PC-9 (cell line): ENCODE results near the gene HCFC2. TPM values are rescaled to one million over a fixed set of nuclear protein-coding genes. Genes with fewer than 3 reads are reported as not detected.
"Not testable (repeated sequence)": the region's sequence is repeated elsewhere in the genome, so short reads cannot be mapped to it uniquely, and the experiment has no call there.

Experiments
- Bru-seq: library from RNA; stranded (reverse); fragments of 400-500 nt; gene quantifications from one replicate; lab custom pipeline; 2021; lab: Mats Ljungman, UMichigan
- BruChase-seq, 2 experiments: library from RNA; stranded (reverse); fragments of 400-500 nt; gene quantifications; one replicate each; lab custom pipeline; 2021; lab: Mats Ljungman, UMichigan
- BruUV-seq: library from RNA; stranded (reverse); fragments of 400-500 nt; replicated peaks from 2 replicates; lab custom pipeline; 2021; lab: Mats Ljungman, UMichigan
- CTCF ChIA-PET: fragments of 300-600 bp; sonication (Branson Sonifier 250); formaldehyde crosslinking; loops from one replicate; lab custom pipeline; 2022; ENCODE audit warnings: antibody characterized with exemption; lab: Charles Lee
- POLR2A ChIA-PET: fragments of 300-600 bp; sonication (Branson Sonifier 250); formaldehyde crosslinking; loops from one replicate; lab custom pipeline; 2022; ENCODE audit warnings: antibody characterized with exemption; ENCODE audit not compliant: unreplicated experiment; lab: Charles Lee
- DNase-seq, 2 experiments: peaks; one replicate each; pipeline versions ENCODE4 v3.0.0 to v3.0.0-alpha.2; 2015 to 2022; ENCODE audit warnings: mixed read lengths in 1 of 2
- H2AFZ ChIP-seq: fragments of 200-600 bp; sonication (generic); 2 replicates; pipeline ENCODE4 v1.8.1; 2017; ENCODE audit warnings: antibody characterized with exemption
- H3F3A ChIP-seq: fragments of 200-600 bp; sonication (generic); 2 replicates; pipeline ENCODE4 v1.8.1; 2017; ENCODE audit warnings: antibody characterized with exemption, mild to moderate bottlenecking, low read depth; ENCODE audit not compliant: insufficient read depth
- H3K27ac ChIP-seq: fragments of 200-600 bp; sonication (generic); 2 replicates; pipeline ENCODE4 v1.6.1; 2016; ENCODE audit warnings: mixed run types
- H3K27me3 ChIP-seq: fragments of 200-600 bp; sonication (generic); 2 replicates; pipeline ENCODE4 v1.6.1; 2016; ENCODE audit warnings: low read depth, mixed run types; ENCODE audit not compliant: insufficient read depth
- H3K36me3 ChIP-seq: fragments of 200-600 bp; sonication (generic); 2 replicates; pipeline ENCODE4 v1.6.1; 2016; ENCODE audit warnings: low read depth, mixed run types
- H3K4me1 ChIP-seq: fragments of 200-600 bp; sonication (generic); replicated peaks from 2 replicates; pipeline ENCODE4 v1.6.1; 2016; ENCODE audit warnings: mixed run types; ENCODE audit not compliant: insufficient read depth
- H3K4me2 ChIP-seq: fragments of 200-600 bp; sonication (generic); 2 replicates; pipeline ENCODE4 v1.6.1; 2017; ENCODE audit warnings: mixed run types
- H3K4me3 ChIP-seq: fragments of 200-600 bp; sonication (generic); 2 replicates; pipeline ENCODE4 v1.6.1; 2016; ENCODE audit warnings: mixed run types
- H3K79me2 ChIP-seq: fragments of 200-600 bp; sonication (generic); 2 replicates; pipeline ENCODE4 v1.6.1; 2017; ENCODE audit warnings: low read depth, mixed run types
- H3K9me2 ChIP-seq: fragments of 200-600 bp; sonication (generic); 2 replicates; pipeline ENCODE4 v1.8.1; 2017; ENCODE audit warnings: mild to moderate bottlenecking; ENCODE audit not compliant: insufficient read depth
- H3K9me3 ChIP-seq: fragments of 200-600 bp; sonication (generic); 2 replicates; pipeline ENCODE4 v1.8.1; 2016; ENCODE audit warnings: low read depth; ENCODE audit not compliant: insufficient read depth
- H4K20me1 ChIP-seq: fragments of 200-600 bp; sonication (generic); 2 replicates; pipeline ENCODE4 v1.8.1; 2017; ENCODE audit not compliant: insufficient read depth
- EZH2 ChIP-seq: fragments of 200-600 bp; sonication (generic); IDR thresholded peaks from 2 replicates; pipeline ENCODE4 v1.8.0; 2017; ENCODE audit warnings: antibody characterized with exemption, low read depth
- intact Hi-C: fragments of 100-400 bp; cut with micrococcal nuclease; formaldehyde crosslinking; loops from one replicate; pipeline ENCODE4 v1.10.0; 2022; ENCODE audit not compliant: unreplicated experiment
- long read RNA-seq: library from polyadenylated mRNA; stranded (forward); transcript quantifications from one replicate; pipeline ENCODE4 v2.0.0, GENCODE V29; 2022
- total RNA-seq: library from RNA; stranded (reverse); gene quantifications from 2 replicates; pipeline ENCODE4 v1.2.3, GENCODE V29; 2021
- TF ChIP-seq, protein P1 (sequence below): fragments of 200-600 bp; sonication (generic); conservative IDR thresholded peaks from 2 replicates; pipeline ENCODE4 v1.6.1; 2017; ENCODE audit warnings: mixed run types, antibody characterized with exemption, mild to moderate bottlenecking, moderate library complexity

HCFC2 gene
- total RNA-seq (2.4 and 3.3 TPM in 2 replicates), Bru-seq, nascent RNA (percentile 55 among the genes with signal in this experiment), BruChase-seq, experiment 1, labeled RNA remaining after a 2-hour chase (percentile 49 among the genes with signal in this experiment), BruChase-seq, experiment 2, labeled RNA remaining after a 6-hour chase (percentile 43 among the genes with signal in this experiment)
- long read RNA-seq, full-length matches to known transcripts: 2 of 2 reads
- long read RNA-seq, partial matches to known transcripts: 0 of 2 reads
- long read RNA-seq, other reads (novel, unspliced or antisense): 0 of 2 reads

DNA sequence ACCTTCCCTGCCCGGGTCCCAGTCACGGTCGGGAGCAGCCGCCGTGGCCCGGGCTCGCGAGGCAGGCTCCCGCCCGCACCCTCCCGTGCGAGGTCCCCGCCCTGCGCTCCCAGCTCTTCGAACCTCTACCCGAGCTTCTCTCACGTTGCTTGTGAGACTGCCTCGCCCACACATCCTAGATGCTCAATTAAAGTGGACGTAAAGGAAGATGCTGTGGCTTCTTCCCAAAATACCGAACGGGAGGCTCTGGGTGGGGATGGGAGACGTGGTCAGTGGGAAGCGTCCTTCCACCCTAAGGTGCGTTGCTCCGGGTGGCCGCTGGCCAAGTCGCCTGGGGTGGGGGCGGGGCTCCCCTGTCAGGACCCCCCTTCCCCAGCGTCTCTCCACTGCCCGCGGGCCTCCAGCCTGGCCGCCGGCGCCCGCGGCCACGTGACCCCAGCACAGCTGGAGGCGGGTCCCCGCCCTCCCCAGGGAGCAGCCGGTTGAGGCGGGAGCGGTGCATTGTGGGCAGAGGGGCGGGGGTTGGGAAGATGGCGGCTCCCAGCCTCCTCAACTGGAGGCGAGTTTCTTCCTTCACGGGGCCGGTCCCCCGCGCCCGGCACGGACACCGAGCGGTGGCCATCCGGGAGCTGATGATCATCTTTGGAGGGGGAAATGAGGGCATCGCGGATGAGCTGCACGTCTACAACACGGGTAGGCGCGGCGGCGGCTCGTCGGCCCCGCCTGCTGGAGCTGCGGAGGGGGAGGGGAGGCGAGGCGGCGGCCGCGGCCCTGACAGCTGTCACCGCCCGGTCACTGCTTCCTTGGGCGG is at the start of gene HCFC2:
Gene HCFC2, plus strand, starts transcription at position 501 of the 811 bp plus-strand sequence. Its CDS starts 30 bp downstream, at position 531.
- intact Hi-C loops: no loop called here
- no peak for TF ChIP-seq EZH2
- Histone ChIP-seq H3K27me3 (no peaks in the 10 kb centered on the region), H3K36me3 (no peaks in the 10 kb centered on the region), H2AFZ (peak within 1 kb of the TSS; percentile 95), H3K9me2 (no peaks in the 10 kb centered on the region), H3K9me3 (no peaks in the 10 kb centered on the region), H3K79me2 (no peaks in the 10 kb centered on the region), H3K4me2 (peak within 1 kb of the TSS; percentile 99), H4K20me1 (no peaks in the 10 kb centered on the region), H3K27ac (no peak within 1 kb of the TSS), H3K4me3 (peak within 1 kb of the TSS; percentile 67), H3F3A (peaks cover 11% of the 10 kb centered on the region; the same call in 1 of the 2 replicates), H3K4me1 (peaks cover 12% of the 10 kb centered on the region)
- ChIA-PET POLR2A (interaction anchor here (0.6 kb wide), 1 partner anchor 524 kb away, joined by 3 read pairs; no protein-coding TSS in a partner anchor), CTCF (interaction anchor here (0.6 kb wide), 1 partner anchor 1321 kb away, joined by 3 read pairs; no protein-coding TSS in a partner anchor)
- no TSS peak for BruUV-seq
- peak; percentile 62 to 85 for DNase-seq

DNA sequence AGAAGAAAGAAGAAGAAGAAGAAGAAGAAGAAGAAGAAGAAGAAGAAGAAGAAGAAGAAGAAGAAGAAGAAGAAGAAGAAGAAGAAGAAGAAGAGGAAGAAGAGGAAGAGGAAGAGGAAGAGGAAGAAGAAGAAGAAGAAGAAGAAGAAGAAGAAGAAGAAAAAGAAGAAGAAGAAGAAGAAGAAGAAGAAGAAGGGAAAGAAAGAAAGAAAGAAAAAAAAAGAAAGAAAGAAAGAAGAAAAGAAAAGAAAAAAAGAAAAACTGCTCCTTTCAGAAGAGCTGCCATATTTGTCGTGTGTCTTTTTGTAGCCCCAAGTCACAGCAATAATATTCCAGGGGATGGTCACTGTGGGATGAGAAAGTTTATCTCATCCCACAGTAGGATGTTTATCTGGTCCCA is 42.5 kb upstream of the HCFC2 start:
- H3K4me2 ChIP-seq, H4K20me1 ChIP-seq, H3K9me2 ChIP-seq, H2AFZ ChIP-seq, intact Hi-C loops, DNase-seq, BruUV-seq, H3K79me2 ChIP-seq, H3K4me3 ChIP-seq, H3F3A ChIP-seq, CTCF ChIA-PET, POLR2A ChIA-PET, H3K4me1 ChIP-seq, H3K36me3 ChIP-seq, H3K27ac ChIP-seq: not testable (repeated sequence)
- H3K9me3 ChIP-seq: peaks cover 14% of the 10 kb centered on the region; the same call in 1 of the 2 replicates
- H3K27me3 ChIP-seq: peaks cover 20% of the 10 kb centered on the region; the same call in 1 of the 2 replicates

DNA sequence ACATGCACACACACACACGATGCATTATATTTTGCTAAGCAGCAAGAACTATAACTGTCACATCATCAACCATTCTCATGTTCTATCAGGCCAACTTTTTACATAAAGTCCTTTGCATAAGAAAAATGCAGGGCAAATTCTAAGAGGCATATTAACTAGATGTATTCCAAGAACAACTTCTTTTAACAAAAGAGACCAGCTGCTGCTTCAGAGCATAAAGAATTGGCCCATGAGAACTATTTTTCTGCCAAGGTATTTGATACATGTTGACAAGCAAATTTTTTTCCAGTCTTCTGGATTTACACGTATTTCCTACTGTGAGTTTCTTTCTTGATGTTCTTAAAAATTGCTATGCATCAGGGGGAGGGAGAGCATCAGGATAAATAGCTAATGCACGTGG is 41.5 kb upstream of the HCFC2 start:
- Histone ChIP-seq H3F3A (no peaks in the 10 kb centered on the region), H2AFZ (no peak overlapping the region), H3K9me2 (no peaks in the 10 kb centered on the region), H3K36me3 (no peaks in the 10 kb centered on the region), H3K27me3 (peaks cover 21% of the 10 kb centered on the region; the same call in 1 of the 2 replicates), H3K79me2 (no peaks in the 10 kb centered on the region), H3K4me2 (no peak overlapping the region), H3K4me3 (no peak overlapping the region), H4K20me1 (no peaks in the 10 kb centered on the region), H3K4me1 (no peaks in the 10 kb centered on the region), H3K9me3 (peaks cover 14% of the 10 kb centered on the region; the same call in 1 of the 2 replicates), H3K27ac (no peak overlapping the region)
- BruUV-seq: no TSS peak
- POLR2A ChIA-PET: no interaction called here
- no peak for TF ChIP-seq EZH2
- TF ChIP-seq, protein P1, sequence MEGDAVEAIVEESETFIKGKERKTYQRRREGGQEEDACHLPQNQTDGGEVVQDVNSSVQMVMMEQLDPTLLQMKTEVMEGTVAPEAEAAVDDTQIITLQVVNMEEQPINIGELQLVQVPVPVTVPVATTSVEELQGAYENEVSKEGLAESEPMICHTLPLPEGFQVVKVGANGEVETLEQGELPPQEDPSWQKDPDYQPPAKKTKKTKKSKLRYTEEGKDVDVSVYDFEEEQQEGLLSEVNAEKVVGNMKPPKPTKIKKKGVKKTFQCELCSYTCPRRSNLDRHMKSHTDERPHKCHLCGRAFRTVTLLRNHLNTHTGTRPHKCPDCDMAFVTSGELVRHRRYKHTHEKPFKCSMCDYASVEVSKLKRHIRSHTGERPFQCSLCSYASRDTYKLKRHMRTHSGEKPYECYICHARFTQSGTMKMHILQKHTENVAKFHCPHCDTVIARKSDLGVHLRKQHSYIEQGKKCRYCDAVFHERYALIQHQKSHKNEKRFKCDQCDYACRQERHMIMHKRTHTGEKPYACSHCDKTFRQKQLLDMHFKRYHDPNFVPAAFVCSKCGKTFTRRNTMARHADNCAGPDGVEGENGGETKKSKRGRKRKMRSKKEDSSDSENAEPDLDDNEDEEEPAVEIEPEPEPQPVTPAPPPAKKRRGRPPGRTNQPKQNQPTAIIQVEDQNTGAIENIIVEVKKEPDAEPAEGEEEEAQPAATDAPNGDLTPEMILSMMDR: no peak
- intact Hi-C loops: no loop called here
- CTCF ChIA-PET: no interaction called here
- DNase-seq: no peak

DNA sequence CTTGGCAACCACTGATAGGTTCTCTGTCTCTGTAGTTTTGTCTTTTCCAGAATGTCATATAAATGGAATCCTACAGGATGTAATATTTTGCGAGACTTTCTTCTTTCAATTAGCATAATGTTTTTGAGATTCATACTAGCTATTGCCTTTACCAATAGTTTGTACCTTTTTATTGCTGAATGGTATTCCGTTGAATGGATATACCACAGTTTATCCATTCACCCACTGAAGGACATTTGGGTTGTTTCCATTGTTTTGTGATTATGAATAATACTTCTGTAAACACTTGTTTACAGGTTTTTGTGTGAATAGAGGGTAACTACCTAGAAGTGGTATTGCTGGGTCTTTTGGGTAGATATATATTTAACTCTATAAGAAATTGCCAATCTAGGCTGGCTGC is 40.6 kb upstream of the HCFC2 start:
- CTCF ChIA-PET: no interaction called here
- no peak for TF ChIP-seq EZH2
- TF ChIP-seq, protein P1: no peak
- POLR2A ChIA-PET: no interaction called here
- H3K27ac ChIP-seq: no peak overlapping the region
- H2AFZ ChIP-seq: no peak overlapping the region
- DNase-seq: no peak
- H3K79me2 ChIP-seq: no peaks in the 10 kb centered on the region
- H4K20me1 ChIP-seq: no peaks in the 10 kb centered on the region
- H3K9me3 ChIP-seq: peaks cover 14% of the 10 kb centered on the region; the same call in 1 of the 2 replicates
- no peaks in the 10 kb centered on the region for H3K4me1 ChIP-seq
- H3F3A ChIP-seq: no peaks in the 10 kb centered on the region
- BruUV-seq: no TSS peak
- H3K27me3 ChIP-seq: peaks cover 23% of the 10 kb centered on the region; the same call in 1 of the 2 replicates
- H3K4me3 ChIP-seq: no peak overlapping the region
- no peaks in the 10 kb centered on the region for H3K36me3 ChIP-seq
- intact Hi-C loops: no loop called here
- H3K4me2 ChIP-seq: no peak overlapping the region
- no peaks in the 10 kb centered on the region for H3K9me2 ChIP-seq
